Measurements from ENCODE around the gene MACROD1. TPM values are rescaled to one million over a fixed set of nuclear protein-coding genes. Genes with fewer than 3 reads are reported as not detected.

MACROD1 gene
- polyA plus RNA-seq, 1 donor (not counting 4 experiments of a cell fraction or from before 2014, with no cell fraction given) = 4.6 TPM

GRCh38 chr11:64023712-64024710, 141.9 kb downstream of the MACROD1 start:
- Histone ChIP-seq H3K36me3 (ENCODE audit: control insufficient read depth in 2 of 2, extremely low read depth in 1 of 2, insufficient read depth in 2 of 2, low read length in 2 of 2) (no peaks in the 10 kb centered on the region), H3K9ac (ENCODE audit: control insufficient read depth, extremely low read depth, insufficient read depth, low read length) (no peak overlapping the region), H3K27ac (ENCODE audit: control insufficient read depth, insufficient read depth, low read length) (no peak overlapping the region), H2AFZ (ENCODE audit: control insufficient read depth, low read length) (no peak overlapping the region), H3K9me3 (ENCODE audit: control insufficient read depth, low read depth, low read length) (no peaks in the 10 kb centered on the region), H3K27me3 (ENCODE audit: control insufficient read depth, extremely low read depth, insufficient read depth, low read length) (peaks cover 30% of the 10 kb centered on the region), H3K4me2 (ENCODE audit: control insufficient read depth, extremely low read depth, insufficient read depth, low read depth, low read length) (no peak overlapping the region), H3K79me2 (ENCODE audit: control insufficient read depth, insufficient read depth, low read length) (no peaks in the 10 kb centered on the region), H4K20me1 (ENCODE audit: control insufficient read depth, extremely low read depth, insufficient read depth, low read length) (peaks cover 2% of the 10 kb centered on the region), H3K4me3 (ENCODE audit: control insufficient read depth in 2 of 3, extremely low read depth in 1 of 3, insufficient read depth in 2 of 3, low read depth in 1 of 3, low read length in 3 of 3) (no peak overlapping the region), H3K4me1 (ENCODE audit: control insufficient read depth, extremely low read depth, insufficient read depth, low read length) (peaks cover 4% of the 10 kb centered on the region), H3K9me1 (ENCODE audit: control insufficient read depth, extremely low read depth, insufficient read depth, low read length) (no peaks in the 10 kb centered on the region)
- dilution Hi-C loops (cut with MboI; ENCODE audit: extremely low pct_ligation_motif_present, low sequenced_read_pairs) = no loop called here
- DNase-seq (ENCODE audit: low read depth, low spot score) = no peak
- TF ChIP-seq EZH2 (IDR thresholded peaks at IDR 0.05; ENCODE audit: low read length) (no peak), CTCF (optimal IDR thresholded peaks at IDR 0.05 in 1 of 3, IDR thresholded peaks at IDR 0.05 in 1 of 3, conservative IDR thresholded peaks at IDR 0.05 in 1 of 3; ENCODE audit: extremely low read depth in 1 of 3, insufficient read depth in 2 of 3, low read length in 3 of 3) (no peak)
- FAIRE-seq = no peak

GRCh38 chr11:64022125-64022784, 143.7 kb downstream of the MACROD1 start:
- H3K27me3 ChIP-seq (ENCODE audit: control insufficient read depth, extremely low read depth, insufficient read depth, low read length) = peaks cover 28% of the 10 kb centered on the region
- no peaks in the 10 kb centered on the region for H3K9me3 ChIP-seq (ENCODE audit: control insufficient read depth, low read depth, low read length)
- H3K79me2 ChIP-seq (ENCODE audit: control insufficient read depth, insufficient read depth, low read length) = no peaks in the 10 kb centered on the region
- no peaks in the 10 kb centered on the region for H3K36me3 ChIP-seq (ENCODE audit: control insufficient read depth in 2 of 2, extremely low read depth in 1 of 2, insufficient read depth in 2 of 2, low read length in 2 of 2)
- no peak for TF ChIP-seq EZH2 (IDR thresholded peaks at IDR 0.05; ENCODE audit: low read length)
- no peak for TF ChIP-seq CTCF (optimal IDR thresholded peaks at IDR 0.05 in 1 of 3, IDR thresholded peaks at IDR 0.05 in 1 of 3, conservative IDR thresholded peaks at IDR 0.05 in 1 of 3; ENCODE audit: extremely low read depth in 1 of 3, insufficient read depth in 2 of 3, low read length in 3 of 3)
- H3K27ac ChIP-seq (ENCODE audit: control insufficient read depth, insufficient read depth, low read length) = no peak overlapping the region
- dilution Hi-C loops (cut with MboI; ENCODE audit: extremely low pct_ligation_motif_present, low sequenced_read_pairs) = no loop called here
- H3K4me1 ChIP-seq (ENCODE audit: control insufficient read depth, extremely low read depth, insufficient read depth, low read length) = peaks cover 4% of the 10 kb centered on the region
- H2AFZ ChIP-seq (ENCODE audit: control insufficient read depth, low read length) = no peak overlapping the region
- no peaks in the 10 kb centered on the region for H4K20me1 ChIP-seq (ENCODE audit: control insufficient read depth, extremely low read depth, insufficient read depth, low read length)
- H3K4me3 ChIP-seq (ENCODE audit: control insufficient read depth in 2 of 3, extremely low read depth in 1 of 3, insufficient read depth in 2 of 3, low read depth in 1 of 3, low read length in 3 of 3) = no peak overlapping the region
- FAIRE-seq (no peak), DNase-seq (ENCODE audit: low read depth, low spot score) (no peak)
- no peaks in the 10 kb centered on the region for H3K9me1 ChIP-seq (ENCODE audit: control insufficient read depth, extremely low read depth, insufficient read depth, low read length)
- no peak overlapping the region for H3K9ac ChIP-seq (ENCODE audit: control insufficient read depth, extremely low read depth, insufficient read depth, low read length)
- H3K4me2 ChIP-seq (ENCODE audit: control insufficient read depth, extremely low read depth, insufficient read depth, low read depth, low read length) = no peak overlapping the region

Data from keratinocyte (primary cell).